H9 (cell line): ENCODE measurements around the gene ERICH4. TPM values are rescaled to one million over a fixed set of nuclear protein-coding genes. Genes with fewer than 3 reads are reported as not detected.

Experiments
- DNase-seq: peaks from one replicate; pipeline ENCODE4 v3.0.0-alpha.2; 2017
- H2AFZ ChIP-seq: one replicate; pipeline ENCODE4 v1.6.1; 2013; ENCODE audit warnings: mild to moderate bottlenecking, low read length, control low read depth, moderate library complexity
- H2AK5ac ChIP-seq: 2 replicates; pipeline ENCODE4 v1.6.1; 2013; ENCODE audit warnings: low read length, control low read depth, mixed read lengths; ENCODE audit not compliant: insufficient read length
- H2BK120ac ChIP-seq: one replicate; pipeline ENCODE4 v1.6.1; 2013; ENCODE audit warnings: low read depth, mild to moderate bottlenecking, low read length, control low read depth, inconsistent platforms; ENCODE audit not compliant: poor library complexity, severe bottlenecking
- H2BK12ac ChIP-seq: 2 replicates; pipeline ENCODE4 v1.6.1; 2013; ENCODE audit warnings: low read length, control low read depth, mixed read lengths, low read depth; ENCODE audit not compliant: insufficient read length
- H2BK15ac ChIP-seq: 2 replicates; pipeline ENCODE4 v1.6.1; 2013; ENCODE audit warnings: low read depth, low read length, control low read depth
- H2BK20ac ChIP-seq: one replicate; pipeline ENCODE4 v1.6.1; 2013; ENCODE audit warnings: low read depth, mild to moderate bottlenecking, low read length, control low read depth, inconsistent platforms; ENCODE audit not compliant: poor library complexity, severe bottlenecking
- H2BK5ac ChIP-seq: 2 replicates; pipeline ENCODE4 v1.6.1; 2013; ENCODE audit warnings: low read length, control low read depth, mixed read lengths; ENCODE audit not compliant: insufficient read length
- H3K14ac ChIP-seq: 2 replicates; pipeline ENCODE4 v1.6.1; 2013; ENCODE audit warnings: low read length, control low read depth; ENCODE audit not compliant: insufficient read depth
- H3K18ac ChIP-seq: 2 replicates; pipeline ENCODE4 v1.6.1; 2013; ENCODE audit warnings: low read depth, mild to moderate bottlenecking, mixed read lengths, low read length, control low read depth; ENCODE audit not compliant: insufficient read length
- H3K23ac ChIP-seq: 2 replicates; pipeline ENCODE4 v1.6.1; 2013; ENCODE audit warnings: low read length, control low read depth, mixed read lengths, low read depth; ENCODE audit not compliant: insufficient read length
- H3K23me2 ChIP-seq: 2 replicates; pipeline ENCODE4 v1.6.1; 2013; ENCODE audit warnings: low read depth, mild to moderate bottlenecking, mixed read lengths, low read length, control low read depth; ENCODE audit not compliant: insufficient read length, poor library complexity, severe bottlenecking
- H3K27ac ChIP-seq: 2 replicates; pipeline ENCODE4 v1.5.1; 2013; ENCODE audit warnings: low read length, control low read depth, mixed read lengths, low read depth; ENCODE audit not compliant: insufficient read length
- H3K27me3 ChIP-seq: 2 replicates; pipeline ENCODE4 v1.6.1; 2013; ENCODE audit warnings: low read length, control low read depth, inconsistent platforms; ENCODE audit not compliant: insufficient read depth
- H3K4ac ChIP-seq: 2 replicates; pipeline ENCODE4 v1.6.1; 2013; ENCODE audit warnings: low read depth, mild to moderate bottlenecking, control low read depth, inconsistent platforms, low read length, moderate library complexity
- H3K4me1 ChIP-seq: 2 replicates; pipeline ENCODE4 v1.6.1; 2013; ENCODE audit warnings: low read length, control low read depth, inconsistent platforms; ENCODE audit not compliant: insufficient read depth
- H3K4me2 ChIP-seq: 2 replicates; pipeline ENCODE4 v1.6.1; 2013; ENCODE audit warnings: low read length, control low read depth, mixed read lengths; ENCODE audit not compliant: insufficient read length, insufficient read depth
- H3K56ac ChIP-seq: 2 replicates; pipeline ENCODE4 v1.6.1; 2013; ENCODE audit warnings: low read depth, mild to moderate bottlenecking, mixed read lengths, low read length, control low read depth; ENCODE audit not compliant: insufficient read length
- H3K79me1 ChIP-seq: 2 replicates; pipeline ENCODE4 v1.6.1; 2013; ENCODE audit warnings: low read depth, mild to moderate bottlenecking, moderate library complexity, low read length, control low read depth, inconsistent platforms; ENCODE audit not compliant: insufficient read depth, poor library complexity, severe bottlenecking
- H3K79me2 ChIP-seq: 2 replicates; pipeline ENCODE4 v1.6.1; 2013; ENCODE audit warnings: low read length, control low read depth, inconsistent platforms; ENCODE audit not compliant: insufficient read depth
- H3K9ac ChIP-seq: 2 replicates; pipeline ENCODE4 v1.6.1; 2013; ENCODE audit warnings: low read length, control low read depth, mixed read lengths; ENCODE audit not compliant: insufficient read length; ENCODE audit errors: extremely low read depth
- H3K9me3 ChIP-seq: one replicate; pipeline ENCODE4 v1.6.1; 2013; ENCODE audit warnings: low read depth, low read length, inconsistent platforms; ENCODE audit not compliant: control insufficient read depth
- H3T11ph ChIP-seq: one replicate; pipeline ENCODE4 v1.6.1; 2013; ENCODE audit warnings: mild to moderate bottlenecking, low read length, control low read depth, inconsistent platforms
- H4K20me1 ChIP-seq: one replicate; pipeline ENCODE4 v1.6.1; 2013; ENCODE audit not compliant: control insufficient read depth, insufficient read length, insufficient read depth
- H4K5ac ChIP-seq: 2 replicates; pipeline ENCODE4 v1.6.1; 2013; ENCODE audit warnings: low read depth, mild to moderate bottlenecking, mixed read lengths, low read length, control low read depth; ENCODE audit not compliant: insufficient read length
- H4K8ac ChIP-seq: replicated peaks from 2 replicates; pipeline ENCODE4 v1.6.1; 2013; ENCODE audit warnings: low read length, control low read depth, mixed read lengths, low read depth; ENCODE audit not compliant: insufficient read length
- H4K91ac ChIP-seq: 2 replicates; pipeline ENCODE4 v1.6.1; 2013; ENCODE audit warnings: low read depth, mild to moderate bottlenecking, moderate library complexity, mixed read lengths, low read length, control low read depth; ENCODE audit not compliant: insufficient read length
- H3K27ac Mint-ChIP-seq, 3 experiments: 2 replicates in 2 of 3; 3 replicates in 1 of 3; pipeline ENCODE4 v1.8.0; 2020 to 2021; ENCODE audit warnings: mixed read lengths in 3 of 3, mild to moderate bottlenecking in 1 of 3, moderate library complexity in 1 of 3
- H3K27me3 Mint-ChIP-seq: 2 replicates; pipeline ENCODE4 v1.8.0; 2021; ENCODE audit warnings: low read depth, mild to moderate bottlenecking, moderate library complexity, mixed read lengths
- H3K36me3 Mint-ChIP-seq, 3 experiments: 2 replicates in 2 of 3; 3 replicates in 1 of 3; pipeline ENCODE4 v1.8.0; 2020 to 2021; ENCODE audit warnings: low read depth in 3 of 3, mixed read lengths in 3 of 3; ENCODE audit not compliant: insufficient read depth in 1 of 3
- H3K4me1 Mint-ChIP-seq, 2 experiments: 2 replicates each; pipeline ENCODE4 v1.8.0; 2020; ENCODE audit warnings: mixed read lengths in 2 of 2
- H3K4me3 Mint-ChIP-seq, 2 experiments: 2 replicates in 1 of 2; 3 replicates in 1 of 2; pipeline ENCODE4 v1.8.0; 2020 to 2021; ENCODE audit warnings: mild to moderate bottlenecking in 2 of 2, mixed read lengths in 2 of 2, moderate library complexity in 1 of 2
- H3K9me3 Mint-ChIP-seq, 2 experiments: 2 replicates in 1 of 2; 3 replicates in 1 of 2; pipeline ENCODE4 v1.8.0; 2020; ENCODE audit warnings: mild to moderate bottlenecking in 2 of 2, mixed read lengths in 2 of 2, moderate library complexity in 1 of 2
- WGBS: extraction: QIAGEN DNeasy Blood & Tissue Kit; methylation state at CpG from one replicate; pipeline ENCODE4 v1.1.7; 2013; ENCODE audit warnings: missing lambda C conversion rate, low lambda C conversion rate, mixed read lengths; ENCODE audit not compliant: insufficient read length; ENCODE audit errors: extremely low coverage; 5-methylcytosine and 5-hydroxymethylcytosine counted together
- total RNA-seq: library from RNA; stranded (reverse); gene quantifications from 2 replicates; pipeline ENCODE4 v1.2.1, GENCODE V29; 2021
- TF ChIP-seq, protein P1 (sequence below): fragments of 200-600 bp; sonication (generic); conservative IDR thresholded peaks from 3 replicates; pipeline ENCODE4 v1.8.0; 2021; ENCODE audit warnings: antibody characterized with exemption, mild to moderate bottlenecking

ERICH4 gene
- total RNA-seq, 1 experiment from 2014 or later, result not detected

DNA sequence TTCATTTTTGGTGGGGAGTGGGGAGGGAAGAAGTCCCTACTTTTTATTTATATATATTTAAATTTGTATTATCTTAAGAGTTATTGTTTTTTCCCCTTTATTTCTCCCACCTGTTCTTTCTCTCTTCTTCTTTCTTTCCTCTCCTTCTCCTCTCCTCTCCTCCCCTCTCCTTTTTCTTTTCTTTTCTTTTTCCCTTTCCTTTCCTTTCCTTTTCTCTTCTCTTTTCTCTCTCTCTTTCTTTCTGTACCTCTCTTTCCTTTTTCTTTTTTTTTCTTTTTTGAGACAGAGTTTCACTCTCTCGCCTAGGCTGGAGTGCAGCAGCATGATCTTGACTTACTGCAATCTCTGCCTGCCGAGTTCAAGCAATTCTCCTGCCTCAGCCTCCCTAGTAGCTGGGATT is 43.4 kb upstream of the ERICH4 start:
- DNase-seq, result no peak
- WGBS, result no CpG with 5 or more reads among the region's 2 CpGs
- H4K8ac ChIP-seq, result no peak overlapping the region

More for the DNA sequence above, 43.4 kb upstream of the ERICH4 start:
- no peak overlapping the region for H3K14ac ChIP-seq
- no peak overlapping the region for H3K27ac ChIP-seq
- no peaks in the 10 kb centered on the region for H3K4me1 ChIP-seq
- H3K23ac ChIP-seq, result no peak overlapping the region
- no peak overlapping the region for H3K9ac ChIP-seq
- TF ChIP-seq, protein P1, sequence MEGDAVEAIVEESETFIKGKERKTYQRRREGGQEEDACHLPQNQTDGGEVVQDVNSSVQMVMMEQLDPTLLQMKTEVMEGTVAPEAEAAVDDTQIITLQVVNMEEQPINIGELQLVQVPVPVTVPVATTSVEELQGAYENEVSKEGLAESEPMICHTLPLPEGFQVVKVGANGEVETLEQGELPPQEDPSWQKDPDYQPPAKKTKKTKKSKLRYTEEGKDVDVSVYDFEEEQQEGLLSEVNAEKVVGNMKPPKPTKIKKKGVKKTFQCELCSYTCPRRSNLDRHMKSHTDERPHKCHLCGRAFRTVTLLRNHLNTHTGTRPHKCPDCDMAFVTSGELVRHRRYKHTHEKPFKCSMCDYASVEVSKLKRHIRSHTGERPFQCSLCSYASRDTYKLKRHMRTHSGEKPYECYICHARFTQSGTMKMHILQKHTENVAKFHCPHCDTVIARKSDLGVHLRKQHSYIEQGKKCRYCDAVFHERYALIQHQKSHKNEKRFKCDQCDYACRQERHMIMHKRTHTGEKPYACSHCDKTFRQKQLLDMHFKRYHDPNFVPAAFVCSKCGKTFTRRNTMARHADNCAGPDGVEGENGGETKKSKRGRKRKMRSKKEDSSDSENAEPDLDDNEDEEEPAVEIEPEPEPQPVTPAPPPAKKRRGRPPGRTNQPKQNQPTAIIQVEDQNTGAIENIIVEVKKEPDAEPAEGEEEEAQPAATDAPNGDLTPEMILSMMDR, result no peak
- no peak overlapping the region for H3K4me2 ChIP-seq
- H3K4me3 Mint-ChIP-seq, result peak overlapping the region; percentile 61 to 99; a peak in 3 of 5 replicates
- no peaks in the 10 kb centered on the region; the same call in 1 of the 2 replicates for H3K27me3 Mint-ChIP-seq
- no peak overlapping the region for H2BK12ac ChIP-seq
- H3K36me3 Mint-ChIP-seq, result peaks cover 0 to 12% (median 0%) of the 10 kb centered on the region in 3 experiments; a peak in 4 of 7 replicates
- H2BK5ac ChIP-seq, result no peak overlapping the region
- H2BK15ac ChIP-seq, result no peak overlapping the region
- no peaks in the 10 kb centered on the region for H3K9me3 ChIP-seq
- no peaks in the 10 kb centered on the region for H3K79me2 ChIP-seq
- no peak overlapping the region for H3K18ac ChIP-seq
- H3K79me1 ChIP-seq, result peaks cover 6% of the 10 kb centered on the region
- H3K27ac Mint-ChIP-seq, result peak overlapping the region in 2 of 3 experiments; percentile 44 to 76; a peak in 1 of 7 replicates
- H2BK20ac ChIP-seq, result no peak overlapping the region
- H2AFZ ChIP-seq, result no peak overlapping the region
- no peaks in the 10 kb centered on the region; a peak in 1 of 5 replicates for H3K9me3 Mint-ChIP-seq
- H4K5ac ChIP-seq, result no peak overlapping the region
- H4K91ac ChIP-seq, result no peak overlapping the region
- H3K4ac ChIP-seq, result no peak overlapping the region
- no peaks in the 10 kb centered on the region for H3K27me3 ChIP-seq
- H2AK5ac ChIP-seq, result no peak overlapping the region
- peaks cover 9% of the 10 kb centered on the region for H3K23me2 ChIP-seq
- H2BK120ac ChIP-seq, result no peak overlapping the region
- H4K20me1 ChIP-seq, result no peaks in the 10 kb centered on the region
- peaks cover 21 to 24% of the 10 kb centered on the region in 2 experiments for H3K4me1 Mint-ChIP-seq
- no peak overlapping the region for H3T11ph ChIP-seq
- H3K56ac ChIP-seq, result no peak overlapping the region
